ENCODE measurements around the gene PPIA. TPM values are rescaled to one million over a fixed set of nuclear protein-coding genes. Genes with fewer than 3 reads are reported as not detected.
"Not testable (repeated sequence)": the region's sequence is repeated elsewhere in the genome, so short reads cannot be mapped to it uniquely, and the experiment has no call there.

PPIA gene
- total RNA-seq, 1 donor, result 2,422 TPM

- H3K4me3 ChIP-seq (ENCODE audit: low read depth, low read length), result no peak overlapping the region
- DNase-seq (ENCODE audit: low read depth), result no peak
- TF ChIP-seq CTCF (IDR thresholded peaks at IDR 0.05; ENCODE audit: insufficient read depth, low read depth, low read length), result no peak
Measured at GRCh38 chr7:44768628-44769371, 27.7 kb upstream of the PPIA start.

DNA sequence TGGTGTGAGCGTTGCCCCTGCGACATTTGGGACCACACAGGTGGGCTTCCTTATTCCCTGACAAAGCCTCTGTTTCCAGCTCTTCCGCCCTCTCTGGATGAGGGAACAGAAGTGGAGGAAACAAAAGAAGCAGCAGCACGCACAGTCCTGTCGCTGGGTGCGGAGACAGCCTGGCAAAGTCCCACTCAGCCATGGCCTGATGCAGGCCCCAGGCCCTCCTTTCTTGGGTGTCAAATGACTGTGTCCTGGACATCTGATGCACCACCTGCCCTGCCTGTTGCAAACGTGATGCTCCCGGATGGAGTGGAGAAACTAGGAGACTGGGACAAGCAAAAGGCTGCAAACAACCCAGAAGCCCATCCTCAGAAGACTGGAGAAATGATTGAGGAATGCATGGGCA lies 27.1 kb upstream of the PPIA start:
- H3K4me3 ChIP-seq (ENCODE audit: low read depth, low read length), result no peak overlapping the region
- no peak for DNase-seq (ENCODE audit: low read depth)
- TF ChIP-seq CTCF (IDR thresholded peaks at IDR 0.05; ENCODE audit: insufficient read depth, low read depth, low read length), result no peak

- no peak overlapping the region for H3K4me3 ChIP-seq (ENCODE audit: low read depth, low read length)
- no peak for TF ChIP-seq CTCF (IDR thresholded peaks at IDR 0.05; ENCODE audit: insufficient read depth, low read depth, low read length)
- peak; percentile 87 for DNase-seq (ENCODE audit: low read depth)
Measured at GRCh38 chr7:44769776-44770294, 26.6 kb upstream of the PPIA start.

- no peak overlapping the region for H3K4me3 ChIP-seq (ENCODE audit: low read depth, low read length)
- no peak for DNase-seq (ENCODE audit: low read depth)
Measured at GRCh38 chr7:44771358-44771757, 25.1 kb upstream of the PPIA start.

GRCh38 chr7:44772440-44772839 lies 24.0 kb upstream of the PPIA start:
- no peak overlapping the region for H3K4me3 ChIP-seq (ENCODE audit: low read depth, low read length)
- DNase-seq (ENCODE audit: low read depth), result no peak
- TF ChIP-seq CTCF (IDR thresholded peaks at IDR 0.05; ENCODE audit: insufficient read depth, low read depth, low read length), result no peak

More at GRCh38 chr7:44771358-44771757, 25.1 kb upstream of the PPIA start:
- no peak for TF ChIP-seq CTCF (IDR thresholded peaks at IDR 0.05; ENCODE audit: insufficient read depth, low read depth, low read length)

GRCh38 chr7:44772867-44773266 lies 23.6 kb upstream of the PPIA start:
- no peak overlapping the region for H3K4me3 ChIP-seq (ENCODE audit: low read depth, low read length)
- no peak for DNase-seq (ENCODE audit: low read depth)
- TF ChIP-seq CTCF (IDR thresholded peaks at IDR 0.05; ENCODE audit: insufficient read depth, low read depth, low read length), result no peak

- H3K4me3 ChIP-seq (ENCODE audit: low read depth, low read length); DNase-seq (ENCODE audit: low read depth): not testable (repeated sequence)
Measured at GRCh38 chr7:44774486-44774885, 22.0 kb upstream of the PPIA start.
